Stromal cell of bone marrow (primary cell): ENCODE data around the gene ITGA5.

Experiments
- DNase-seq: peaks from one replicate; pipeline ENCODE4 v3.0.0-alpha.2; 2012; ENCODE audit warnings: low read depth

ITGA5 gene

DNA sequence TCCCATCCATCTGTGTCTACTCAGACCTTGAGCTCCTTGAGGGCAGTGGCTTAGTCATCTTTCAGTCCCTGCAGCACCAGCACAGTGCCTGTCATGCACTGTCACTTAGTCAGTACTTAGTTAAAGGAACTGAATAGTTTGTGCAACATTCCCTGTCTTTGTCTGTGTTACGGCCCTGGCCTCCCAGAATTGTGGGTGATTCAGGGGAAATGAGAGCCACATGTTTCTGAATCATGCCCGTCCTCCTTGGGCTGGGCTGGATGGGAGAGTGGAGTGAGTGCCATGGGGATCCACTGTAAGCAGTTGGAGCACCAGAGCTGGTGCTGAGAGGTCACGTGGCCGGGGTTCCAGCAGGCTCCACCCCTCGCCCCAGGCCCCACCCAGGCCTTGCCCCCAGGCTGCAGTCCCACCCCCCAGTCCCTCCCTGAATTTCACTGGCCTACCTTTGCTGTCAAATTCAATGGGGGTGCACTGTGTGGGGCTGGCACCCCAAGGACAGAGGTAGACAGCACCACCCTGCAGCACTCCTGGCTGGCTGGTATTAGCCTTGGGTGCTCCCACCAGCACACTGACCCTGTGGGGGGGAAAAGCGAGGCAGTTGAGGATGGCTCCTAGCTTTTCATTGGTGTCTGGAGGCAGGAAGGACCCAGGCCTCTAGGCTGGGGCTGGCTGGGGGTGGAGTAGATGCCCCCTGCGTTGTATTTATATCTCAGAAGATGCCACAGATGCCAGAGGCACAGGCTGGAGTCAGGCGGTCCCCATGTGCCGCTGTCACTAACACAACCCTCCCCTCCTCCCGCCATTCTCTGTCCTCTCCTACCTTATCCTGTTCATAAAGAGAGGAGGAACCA is 7.5 kb downstream of the ITGA5 start:
- DNase-seq = peak; percentile 99

DNA sequence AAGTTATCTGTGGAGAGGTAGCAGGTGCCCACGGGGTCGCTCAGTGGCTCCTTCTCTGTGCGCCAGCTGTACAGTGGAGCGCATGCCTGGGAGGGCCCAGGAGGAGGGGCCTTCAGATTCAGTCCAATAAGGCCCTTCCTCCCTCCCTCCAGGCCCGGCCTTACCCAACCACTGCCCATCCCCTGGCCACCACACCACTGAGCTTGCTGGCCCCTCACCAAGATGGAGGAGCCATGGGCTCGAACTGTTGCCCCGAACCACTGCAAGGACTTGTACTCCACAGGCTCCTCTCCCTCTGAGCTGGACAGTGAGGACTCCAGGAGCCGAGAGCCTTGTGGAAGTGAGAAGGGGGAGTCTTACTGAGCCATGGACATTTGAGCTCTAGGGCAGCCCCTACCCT is 9.8 kb downstream of the ITGA5 start:
- no peak for DNase-seq

DNA sequence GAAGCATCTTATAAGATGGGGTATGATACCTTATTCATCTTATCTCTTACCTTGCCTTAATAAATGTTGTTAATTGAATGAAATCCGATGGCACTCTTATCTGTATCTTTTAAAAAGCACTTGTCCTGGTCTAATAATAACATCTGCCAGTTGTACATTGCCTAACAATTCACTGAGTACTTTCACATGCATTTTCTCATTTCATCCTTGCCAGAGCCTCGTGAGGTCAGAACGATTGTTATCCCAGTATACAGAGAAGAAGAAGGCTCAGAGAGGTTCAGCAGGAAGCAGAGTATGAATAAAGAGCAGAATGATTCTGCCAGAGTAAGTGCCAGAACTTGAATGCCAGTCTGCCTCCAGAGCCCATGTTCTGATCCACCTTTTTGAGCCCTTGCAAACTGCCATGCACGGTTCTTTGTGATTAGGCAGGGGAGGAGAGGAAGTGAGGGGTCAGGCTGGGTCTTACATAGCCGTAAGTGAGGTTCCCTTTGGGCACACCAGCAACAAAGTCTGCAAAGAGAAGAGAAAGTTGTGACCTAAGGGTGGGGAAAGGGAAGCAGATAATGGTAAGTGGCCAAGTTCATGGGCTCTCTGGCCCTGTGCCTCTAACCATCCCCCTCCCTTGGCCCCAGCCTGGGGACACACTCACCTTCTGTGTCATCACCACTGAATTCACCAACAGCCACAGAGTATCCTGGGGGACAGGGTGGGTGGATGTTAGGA is 11.7 kb downstream of the ITGA5 start:
- no peak for DNase-seq

DNA sequence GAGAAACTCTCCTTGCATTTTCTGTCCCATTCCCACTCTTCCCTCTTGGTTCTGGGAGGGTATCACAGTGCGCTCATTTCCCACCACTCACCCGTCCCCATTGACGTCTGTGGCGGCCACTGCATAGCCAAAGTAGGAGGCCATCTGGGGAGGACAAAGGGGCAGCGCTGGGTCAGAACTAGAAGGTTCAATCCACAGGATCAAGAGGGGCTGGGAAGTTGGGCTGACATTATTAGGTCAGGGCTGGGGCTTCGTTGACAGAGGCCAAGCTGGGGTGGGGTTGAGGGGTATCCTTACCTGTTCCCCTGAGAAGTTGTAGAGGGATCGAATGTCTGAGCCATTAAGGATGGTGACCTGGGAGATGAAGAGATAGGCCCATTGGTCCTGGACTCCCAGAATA is 13.5 kb downstream of the ITGA5 start:
- no peak for DNase-seq

DNA sequence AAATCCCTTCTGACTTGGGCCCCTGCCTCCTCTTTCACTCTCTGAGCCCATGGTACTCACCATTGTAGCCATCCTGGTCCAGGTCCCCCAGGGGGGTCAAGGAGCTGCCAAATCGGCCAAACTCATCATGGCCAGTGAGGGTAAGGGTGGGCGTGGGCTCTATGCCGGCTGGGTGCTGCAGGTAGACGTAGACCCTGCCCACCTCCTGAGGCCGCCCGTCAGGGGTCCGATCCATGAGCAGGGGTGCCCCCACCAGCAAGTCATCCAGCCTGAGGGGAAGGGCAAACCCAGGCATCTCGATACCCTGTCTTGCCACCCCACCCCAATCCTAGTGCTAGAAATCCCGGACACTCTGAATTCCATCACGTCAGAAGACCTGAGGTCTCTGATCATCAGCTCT is 14.0 kb downstream of the ITGA5 start:
- DNase-seq = no peak

DNA sequence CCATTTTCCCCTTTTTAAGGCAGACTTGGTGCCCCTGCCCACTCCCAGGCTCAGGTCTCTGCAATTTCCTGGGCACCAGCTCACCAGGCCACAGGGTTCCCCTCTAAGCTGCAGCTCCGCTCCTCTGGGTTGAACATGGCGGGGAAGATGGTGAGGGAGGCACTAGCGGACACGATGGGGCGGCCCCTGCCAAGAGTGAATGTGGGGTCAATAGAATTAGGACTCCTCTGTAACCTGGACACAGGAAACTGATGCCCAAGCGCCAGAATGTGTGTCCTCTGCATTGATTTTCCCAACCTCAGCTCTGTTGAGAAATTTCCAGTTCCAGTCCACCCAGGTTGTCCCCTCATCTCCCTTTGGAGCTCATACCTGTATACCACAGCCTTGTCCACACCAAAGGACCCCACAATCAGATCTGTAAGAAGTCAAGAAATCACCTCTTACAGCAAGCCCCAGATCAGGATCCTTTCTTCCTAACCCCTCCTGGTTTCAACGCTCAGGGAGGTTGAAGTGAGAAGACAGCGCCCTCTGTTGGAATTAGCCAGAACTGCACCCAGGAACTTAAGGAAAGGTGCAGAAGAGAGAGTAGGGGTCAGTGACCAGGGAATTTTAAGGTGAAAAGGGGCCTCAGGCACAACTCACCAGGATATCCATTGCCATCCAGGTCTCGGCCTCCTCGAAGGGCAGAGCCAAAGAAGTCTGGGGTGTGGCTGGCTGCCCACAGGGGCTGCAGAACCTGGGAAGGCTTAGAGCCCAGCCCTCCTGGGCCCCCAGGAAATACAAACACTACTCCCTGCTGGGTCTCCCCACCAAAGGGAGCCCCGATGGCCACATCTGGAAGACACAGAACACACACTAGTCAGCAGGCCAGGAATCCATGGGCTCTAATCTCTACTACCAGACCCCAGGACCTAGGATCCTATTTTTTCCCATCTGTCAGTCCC is 14.7 kb downstream of the ITGA5 start:
- no peak for DNase-seq

DNA sequence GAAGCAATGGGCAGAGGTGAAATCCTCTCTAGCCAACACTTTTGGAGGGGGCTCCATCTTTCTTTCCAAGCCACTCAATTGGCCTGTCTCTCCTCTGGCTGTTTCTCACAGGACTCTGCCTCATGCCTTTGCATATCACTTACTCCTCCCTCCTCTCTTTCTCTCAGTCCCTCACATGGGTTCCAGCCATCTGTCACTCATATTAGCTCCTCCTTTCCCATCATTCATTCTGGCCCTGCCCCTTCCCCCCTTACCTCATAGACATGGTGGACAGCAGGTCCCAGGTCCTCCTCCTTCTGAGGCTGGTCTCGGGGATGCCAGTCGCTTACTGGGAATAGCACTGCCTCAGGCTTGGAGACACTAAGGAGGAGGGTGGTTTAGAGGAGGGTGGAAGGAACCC is 17.9 kb downstream of the ITGA5 start:
- DNase-seq = no peak

DNA sequence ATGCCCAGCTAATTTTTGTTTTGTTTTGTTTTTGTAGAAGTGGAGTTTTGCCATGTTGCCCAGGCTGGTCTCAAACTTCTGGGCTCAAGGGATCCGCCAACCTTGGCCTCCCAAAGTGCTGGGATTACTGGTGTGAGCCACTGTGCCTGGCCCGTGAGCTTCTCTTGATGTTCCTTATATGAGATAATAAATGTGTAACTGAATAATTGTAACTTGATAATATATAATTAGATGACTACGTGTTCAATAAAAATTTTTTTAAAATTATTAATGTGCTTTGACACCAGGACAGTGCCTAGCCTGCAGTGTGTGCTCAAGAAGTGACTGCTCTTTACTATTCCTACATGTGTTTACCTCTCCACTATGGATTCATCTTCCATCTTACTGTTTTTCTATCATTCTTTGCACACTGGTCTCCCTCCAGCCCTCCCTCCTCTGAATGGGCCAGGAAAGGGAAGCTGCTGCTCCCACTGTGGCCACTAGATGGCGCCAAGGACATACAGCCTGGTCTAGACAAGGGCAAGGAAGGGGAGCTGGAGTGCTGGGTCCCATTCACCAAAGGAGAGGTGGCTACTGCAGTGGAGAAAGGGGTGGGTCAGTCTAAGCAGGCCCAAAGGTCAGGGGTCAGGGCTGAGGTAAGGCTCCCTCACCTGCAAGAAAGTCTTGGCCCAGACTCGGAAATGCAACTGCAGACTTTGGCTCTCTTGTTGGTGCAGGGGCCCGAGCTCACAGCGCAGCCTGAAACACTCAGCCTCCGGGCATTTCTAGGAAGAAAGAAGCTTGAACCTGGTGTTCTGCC is 19.9 kb downstream of the ITGA5 start:
- DNase-seq = peak; percentile 70

DNA sequence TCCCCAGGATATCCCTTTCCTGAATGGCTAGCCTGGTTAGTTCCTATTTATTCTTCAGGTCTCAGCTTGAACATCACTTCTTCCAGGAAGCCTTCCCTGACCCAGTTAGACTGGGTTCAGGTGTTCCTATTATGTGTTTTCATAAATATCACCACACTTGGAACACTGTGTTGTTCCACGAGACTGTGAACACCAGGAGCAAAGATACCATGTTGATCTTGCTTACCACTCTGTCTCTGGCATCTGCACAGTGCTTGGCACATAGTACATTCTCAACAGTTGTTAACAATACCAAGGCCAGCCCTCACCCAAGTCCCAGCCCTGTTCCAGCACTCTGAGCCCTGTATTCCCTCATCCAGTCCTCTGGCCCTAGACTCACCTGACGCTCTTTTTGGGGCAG is 20.8 kb downstream of the ITGA5 start:
- no peak for DNase-seq

DNA sequence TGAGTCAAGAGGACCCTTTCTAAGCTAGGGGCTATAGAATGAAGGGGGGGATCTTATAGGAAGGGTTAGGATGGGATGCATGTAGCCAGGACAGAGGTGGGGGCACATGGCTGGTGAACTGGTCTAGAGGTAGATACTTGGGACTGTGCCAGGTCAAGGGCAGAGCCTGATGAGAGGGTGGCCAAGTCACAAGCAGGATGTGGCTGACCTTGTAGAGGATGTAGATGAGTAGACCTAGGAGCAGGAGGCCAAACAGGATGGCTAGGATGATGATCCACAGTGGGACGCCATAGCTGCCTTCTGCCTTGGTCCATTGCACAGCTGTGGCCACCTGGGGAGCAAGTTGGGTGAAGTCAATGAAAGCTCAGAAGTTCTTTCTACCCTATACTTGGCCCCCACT is 21.9 kb downstream of the ITGA5 start:
- no peak for DNase-seq

DNA sequence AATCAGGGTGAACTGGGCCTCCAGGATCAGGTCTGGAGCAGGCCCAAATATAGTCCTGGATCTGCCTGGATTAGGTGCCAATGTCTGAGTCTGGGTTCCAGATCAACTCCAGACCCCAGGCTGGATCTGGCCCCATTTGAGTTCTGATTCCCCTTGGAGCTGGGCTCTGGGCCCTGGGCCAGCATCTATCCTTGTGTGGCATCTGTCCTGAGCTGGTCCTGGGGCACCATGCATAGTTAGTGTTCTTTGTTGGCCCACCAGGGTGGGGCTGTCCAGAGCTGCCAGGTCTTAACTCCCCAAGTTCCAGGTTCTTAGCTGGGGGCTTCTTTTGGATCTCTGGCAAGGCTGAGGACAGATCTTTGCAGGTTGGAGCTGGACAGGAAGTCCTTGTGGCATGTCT is 23.5 kb downstream of the ITGA5 start:
- DNase-seq = no peak

DNA sequence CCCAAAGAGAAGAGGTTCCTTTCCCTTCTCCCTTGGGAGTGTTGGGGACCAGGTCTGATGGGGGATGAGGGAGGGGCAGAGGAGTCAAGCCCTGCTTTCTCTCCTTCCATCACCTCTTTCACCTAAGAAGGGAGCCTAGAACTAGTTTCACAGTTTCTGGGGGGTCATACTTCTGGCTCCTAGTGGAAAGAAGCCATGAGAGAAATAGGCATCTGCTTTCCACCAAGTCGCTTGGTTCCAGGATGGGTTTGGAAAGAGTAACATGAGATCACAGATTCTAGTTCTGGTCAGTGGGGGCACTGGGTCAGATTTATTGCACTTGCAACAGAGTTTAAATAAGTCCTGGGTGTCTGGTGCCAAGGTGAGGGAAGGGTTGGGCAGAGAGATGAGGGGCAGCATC is 24.1 kb downstream of the ITGA5 start:
- no peak for DNase-seq

DNA sequence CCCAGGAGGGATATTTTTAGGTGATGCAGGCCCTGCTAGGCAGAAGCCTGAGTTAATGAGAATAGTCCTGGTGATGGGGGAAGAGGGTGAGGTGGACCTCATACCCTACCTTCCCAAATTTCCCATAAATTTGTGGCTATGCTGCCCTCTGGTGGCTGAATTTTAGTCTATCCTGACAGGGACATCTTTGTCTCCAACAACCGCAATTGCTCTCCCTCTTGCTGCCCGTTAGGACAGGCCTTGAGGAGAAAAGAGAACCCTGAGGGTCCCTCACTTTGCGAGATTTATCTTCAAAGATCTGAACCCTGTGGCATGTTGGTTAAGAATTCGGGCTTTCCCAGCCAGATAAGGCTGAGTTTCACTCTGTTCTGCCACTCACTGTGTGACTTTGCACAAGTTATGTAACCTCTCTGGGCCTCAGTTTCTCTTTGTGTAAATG is 24.8 kb downstream of the ITGA5 start:
- peak; percentile 43 for DNase-seq

DNA sequence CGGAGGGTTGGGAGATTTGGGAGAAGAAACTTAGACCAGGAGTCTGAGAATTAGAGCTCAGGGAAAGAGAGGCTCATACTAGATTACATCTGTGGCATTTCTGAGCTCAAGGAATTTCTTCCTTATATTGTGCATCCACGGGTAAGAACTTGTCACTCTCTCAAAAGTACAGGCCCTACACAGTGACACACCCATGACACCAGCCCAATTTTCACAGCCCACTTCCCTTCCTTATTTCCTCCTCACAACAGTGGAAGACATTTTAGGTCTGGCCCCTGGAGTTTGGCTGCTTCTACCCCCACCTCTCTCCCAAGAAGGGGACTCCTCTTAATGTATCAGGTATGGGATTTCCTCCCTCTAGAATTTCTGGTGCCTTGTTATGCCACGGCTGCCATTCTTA is 25.3 kb downstream of the ITGA5 start:
- DNase-seq = no peak

DNA sequence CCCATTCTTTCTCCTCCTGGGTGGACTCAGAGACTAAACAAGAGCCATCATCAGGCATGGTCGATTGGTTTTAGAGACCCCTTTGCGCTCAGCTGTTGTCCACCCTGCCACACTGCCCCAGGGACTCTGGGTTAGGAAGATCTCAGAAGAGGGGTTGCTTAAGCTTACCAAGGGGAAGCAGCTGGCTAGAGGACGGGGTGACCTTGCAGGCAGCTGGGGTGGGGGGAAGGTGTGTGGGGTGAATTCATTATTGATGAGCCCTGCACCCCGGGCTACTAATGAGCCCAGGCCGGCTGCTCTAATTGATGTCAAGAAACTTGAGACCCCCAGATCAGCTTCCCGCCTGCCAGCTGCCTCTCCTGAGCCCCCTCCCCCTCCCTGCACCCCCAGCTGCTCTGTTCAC is 25.9 kb downstream of the ITGA5 start:
- no peak for DNase-seq

DNA sequence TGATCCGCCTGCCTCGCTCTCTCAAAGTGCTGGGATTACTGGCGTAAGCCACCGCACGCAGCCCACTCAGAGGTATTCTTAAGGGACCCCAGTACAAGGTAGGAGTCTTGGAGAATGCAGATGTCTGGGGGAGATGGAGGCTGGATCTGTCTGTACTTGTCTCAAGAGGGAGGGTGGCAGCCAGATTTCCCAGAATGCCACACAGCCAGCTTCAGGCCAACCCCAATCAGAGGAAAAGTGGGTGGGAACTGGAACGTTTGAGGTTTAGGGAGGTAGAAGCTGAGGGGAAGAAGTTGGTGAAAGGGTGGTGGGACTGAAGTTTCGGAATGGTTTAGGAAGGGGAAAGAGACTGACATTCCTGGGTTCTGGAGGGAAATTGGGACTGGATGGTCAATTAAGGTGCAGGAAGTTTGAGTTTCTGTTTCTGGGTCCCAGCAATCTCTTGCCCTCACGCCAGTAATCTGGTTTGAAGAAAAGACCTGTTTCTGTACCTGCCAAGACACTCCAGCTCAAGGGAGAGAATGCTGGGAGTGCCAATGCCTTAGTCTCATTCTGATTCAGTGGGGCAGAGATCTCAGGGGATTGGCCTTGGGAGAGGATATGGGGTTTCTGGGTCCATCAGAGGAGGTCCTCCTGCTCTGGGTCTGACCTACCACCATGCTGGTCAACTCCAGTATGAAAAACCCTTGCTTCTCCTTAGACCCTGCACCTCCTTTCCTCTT is 26.4 kb downstream of the ITGA5 start:
- no peak for DNase-seq

DNA sequence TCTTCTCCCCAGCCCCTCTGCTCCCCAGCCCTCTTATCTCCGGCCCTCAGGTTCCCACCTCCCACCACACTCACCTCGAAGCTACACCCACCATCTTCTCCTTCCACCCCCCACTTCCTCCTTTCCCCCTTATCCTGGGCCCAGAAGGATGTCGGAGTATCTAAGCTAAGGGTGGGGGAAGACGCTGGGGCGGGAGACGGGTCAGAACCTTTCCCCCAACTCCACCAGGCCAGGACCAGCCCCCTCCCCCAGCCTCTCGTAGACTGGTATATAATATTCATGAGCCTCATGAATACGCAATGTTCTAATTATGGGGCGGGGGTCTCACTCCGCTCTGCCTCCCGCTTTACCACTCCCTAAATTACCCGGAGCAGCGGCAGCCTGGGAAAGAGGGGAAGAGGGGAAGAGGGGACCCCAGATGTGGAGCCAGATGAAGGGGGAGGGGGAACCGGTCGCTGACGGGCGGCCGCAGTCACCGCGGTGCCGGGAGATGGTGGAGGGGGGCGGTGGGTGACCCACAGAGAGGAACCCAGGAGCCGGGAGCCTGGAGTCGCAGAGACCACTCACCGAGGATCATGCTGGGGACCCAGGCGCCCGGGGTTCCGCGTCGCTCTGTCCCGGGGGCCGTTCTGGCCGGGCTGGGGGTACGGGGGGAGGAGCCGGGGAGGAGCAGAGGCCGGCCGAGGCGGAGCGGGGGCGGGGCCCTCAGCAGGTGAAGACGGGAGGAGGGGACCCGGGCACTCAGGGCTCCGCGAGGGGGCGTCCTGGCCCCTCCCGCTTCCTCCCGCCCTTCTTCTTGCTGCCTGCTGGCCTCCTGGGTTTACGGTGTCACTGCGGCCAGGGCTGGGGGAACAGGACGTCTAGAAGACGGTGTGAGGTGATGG is 28.2 kb downstream of the ITGA5 start:
- no peak for DNase-seq

DNA sequence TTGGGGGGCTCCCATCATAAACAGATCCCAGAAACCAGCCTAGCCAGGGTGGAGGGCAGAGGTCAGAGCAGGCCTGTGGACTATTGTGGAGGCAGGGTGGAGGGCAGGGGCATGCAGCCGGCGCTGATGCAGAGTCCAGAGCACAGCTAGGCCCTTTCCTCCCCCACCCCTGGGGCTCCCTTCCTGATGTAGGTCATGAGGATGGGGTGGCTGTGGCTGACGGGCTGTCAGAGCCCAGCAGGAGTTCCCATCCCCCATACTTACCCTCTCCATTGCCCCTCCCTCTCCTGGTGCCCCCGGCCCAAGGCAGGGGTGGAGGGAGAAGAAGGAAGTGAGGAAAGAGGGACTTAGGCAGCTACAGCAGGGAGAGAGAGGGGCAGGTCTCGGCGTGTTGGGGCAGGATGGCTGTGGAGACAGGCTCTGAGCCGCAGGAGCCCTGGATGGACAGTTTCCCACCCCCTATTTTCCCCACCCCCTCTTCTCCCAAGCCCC is 28.8 kb downstream of the ITGA5 start:
- DNase-seq = no peak

DNA sequence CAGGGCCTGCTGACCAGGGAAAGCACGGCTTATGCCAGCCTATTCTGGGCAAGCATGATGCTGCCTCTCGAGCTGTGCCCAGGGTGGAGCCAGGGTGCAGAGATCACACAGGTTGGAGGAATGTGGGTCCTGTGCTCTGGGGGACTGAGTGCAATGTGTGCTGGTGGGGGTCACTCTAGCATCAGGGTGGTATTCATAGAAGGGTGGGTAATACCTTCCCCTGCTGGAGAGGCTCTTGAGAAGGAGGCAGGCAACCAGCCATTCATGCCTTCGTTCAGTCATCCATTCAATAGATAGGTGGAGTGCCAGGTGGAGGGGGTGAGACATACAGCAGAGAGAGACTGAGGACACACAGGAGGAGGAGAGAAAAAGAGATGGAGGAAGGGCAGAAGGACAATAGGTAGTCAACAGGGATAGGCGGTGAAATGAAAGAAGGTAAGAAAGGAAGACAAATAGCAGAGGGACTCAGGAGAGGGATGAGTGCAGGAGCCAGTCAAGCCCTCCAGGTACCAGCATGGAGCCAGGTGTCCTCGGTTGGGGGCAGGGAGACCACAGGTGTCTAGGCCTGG is 29.4 kb downstream of the ITGA5 start:
- DNase-seq = no peak
